Ammon's horn (tissue), 1 donor: Measurements from ENCODE around the gene SLC4A11.
A peak's percentile ranks its signal among the peaks of the same experiment; 100 is the strongest.
"Not testable (repeated sequence)": the region's sequence is repeated elsewhere in the genome, so short reads cannot be mapped to it uniquely, and the experiment has no call there.

ENCODE experiments used
- DNase-seq: peaks from one replicate; pipeline ENCODE4 v3.0.0-alpha.2; 2016; ENCODE audit warnings: low spot score

Gene SLC4A11

DNA sequence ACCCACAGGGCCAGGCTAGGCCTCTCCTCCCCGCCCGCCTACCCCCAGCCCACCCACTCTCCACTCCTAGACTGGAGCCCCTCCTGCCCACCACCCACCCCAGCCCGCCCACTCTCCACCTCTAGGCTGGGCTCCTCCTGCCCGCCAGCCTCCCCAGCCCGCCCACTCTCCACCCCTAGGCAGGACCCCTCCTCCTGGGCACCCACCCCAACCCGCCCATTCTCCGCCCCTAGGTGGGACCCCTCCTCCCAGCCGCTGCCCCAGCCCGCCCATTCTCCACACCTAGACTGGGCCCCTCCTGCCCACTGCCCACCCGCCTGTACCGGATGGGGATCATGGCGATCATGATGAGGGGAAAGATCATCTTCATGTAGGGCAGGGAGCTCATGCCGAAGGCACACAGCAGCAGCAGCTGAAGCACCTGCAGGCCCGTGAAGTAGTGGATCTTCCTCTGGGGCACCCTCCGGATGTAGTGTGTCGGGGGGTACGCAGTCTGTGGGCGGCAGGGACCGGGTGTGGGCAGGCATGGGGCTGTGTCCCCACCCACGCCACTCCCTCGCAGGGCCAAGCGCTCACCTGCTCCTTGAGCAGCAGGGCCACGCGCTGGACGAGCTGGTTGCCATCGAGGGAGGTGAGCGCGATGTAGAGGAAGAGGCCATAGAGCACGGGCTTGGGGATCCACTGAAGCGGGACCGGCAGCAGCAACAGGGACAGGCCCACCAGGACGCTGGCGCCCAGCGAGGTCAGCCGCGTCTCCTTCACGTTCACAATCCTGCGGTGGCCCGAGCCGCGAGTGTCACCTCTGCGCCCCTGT is 10.8 kb downstream of the SLC4A11 start:
- no peak for DNase-seq

DNA sequence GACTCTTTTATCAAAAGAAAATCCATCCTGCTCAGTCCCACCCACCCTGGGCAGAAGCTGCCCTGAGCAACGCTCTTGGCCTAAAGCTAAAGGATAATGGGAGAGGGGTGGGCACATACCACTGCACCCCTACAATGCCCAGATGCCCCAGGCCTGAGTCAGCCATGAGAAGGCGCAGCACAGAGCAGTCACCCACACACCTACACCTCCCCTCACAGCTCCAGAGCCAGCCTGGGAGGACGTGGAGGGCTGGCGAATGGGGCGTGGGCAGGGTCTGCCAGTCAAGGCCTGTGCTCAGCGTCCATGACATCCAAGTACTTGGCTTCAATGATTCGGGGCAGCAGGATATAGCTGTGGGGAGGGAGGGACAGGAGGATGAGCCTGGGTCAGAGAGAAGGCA is 11.5 kb downstream of the SLC4A11 start:
- no peak for DNase-seq

DNA sequence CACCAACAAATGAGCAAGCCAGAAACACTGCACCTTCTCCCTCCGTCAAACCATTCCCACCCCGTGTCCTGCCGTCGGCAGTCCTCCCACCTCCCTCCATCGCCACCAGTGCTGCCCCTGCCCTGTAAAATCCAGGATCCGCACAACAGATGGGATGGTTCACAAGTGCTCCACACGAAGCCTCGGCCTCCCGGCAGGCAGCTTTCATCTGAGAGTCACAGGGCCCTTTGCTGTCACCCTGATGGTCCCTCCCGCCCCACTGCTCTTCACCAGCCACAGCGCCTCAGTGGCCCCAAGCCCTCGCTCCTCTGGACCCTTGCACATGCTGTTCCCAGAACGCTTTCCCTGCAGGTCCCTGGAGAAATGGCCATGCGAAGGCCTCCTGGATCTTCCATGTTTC is 12.1 kb downstream of the SLC4A11 start:
- no peak for DNase-seq

DNA sequence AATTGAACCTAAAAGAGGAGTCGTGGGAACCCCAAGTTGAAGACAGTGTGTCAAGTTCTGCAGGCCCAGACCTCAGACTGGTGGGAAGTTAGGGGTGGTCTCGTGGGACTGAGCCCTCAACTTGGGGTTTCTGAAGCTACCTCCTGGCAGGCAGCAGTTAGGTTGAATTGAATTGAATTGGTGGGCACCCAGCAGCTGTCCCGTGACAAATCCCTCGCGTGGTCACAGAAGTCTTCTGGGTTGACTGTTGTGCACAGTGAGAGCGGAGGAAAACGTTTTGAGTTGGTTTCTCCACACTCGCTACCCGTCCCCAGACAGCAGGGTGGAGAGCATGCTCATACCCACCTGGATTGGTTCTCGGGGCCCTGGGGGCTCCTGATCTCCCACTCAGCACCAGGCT is 12.9 kb downstream of the SLC4A11 start:
- no peak for DNase-seq

DNA sequence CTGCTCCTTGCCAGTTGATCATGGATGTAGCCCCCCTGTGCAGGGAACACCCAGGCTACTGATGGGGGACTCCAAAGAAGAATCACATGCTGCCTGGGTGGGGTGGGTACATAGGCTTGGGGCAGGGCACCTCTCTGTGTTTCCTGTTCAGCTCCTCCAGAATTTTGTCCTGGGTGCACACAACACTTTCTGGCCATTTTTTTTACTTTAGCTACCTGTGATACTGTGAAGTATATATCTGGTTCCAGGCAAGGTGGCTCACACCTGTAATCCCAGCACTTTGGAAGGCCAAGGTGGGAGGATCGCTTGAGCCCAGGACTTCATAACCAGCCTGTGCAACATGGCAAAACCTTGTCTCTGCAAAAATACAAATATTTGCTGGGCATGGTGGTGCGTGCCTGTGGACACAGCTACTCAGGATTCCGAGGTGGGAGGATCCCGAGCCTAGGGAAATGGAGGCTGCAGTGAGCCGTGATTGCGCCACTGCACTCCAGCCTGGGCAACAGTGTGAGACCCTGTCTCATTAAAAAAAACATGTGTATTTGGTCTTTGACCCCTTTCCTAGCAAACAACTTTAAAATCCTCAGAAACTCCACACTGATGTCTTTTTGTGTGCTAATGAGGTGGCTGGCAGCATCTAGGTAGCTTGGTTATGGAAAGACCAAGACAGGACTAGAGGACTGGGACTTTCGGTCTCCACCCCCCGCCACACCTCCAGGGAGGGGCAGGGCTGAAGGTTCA is 14.1 kb downstream of the SLC4A11 start:
- no peak for DNase-seq

DNA sequence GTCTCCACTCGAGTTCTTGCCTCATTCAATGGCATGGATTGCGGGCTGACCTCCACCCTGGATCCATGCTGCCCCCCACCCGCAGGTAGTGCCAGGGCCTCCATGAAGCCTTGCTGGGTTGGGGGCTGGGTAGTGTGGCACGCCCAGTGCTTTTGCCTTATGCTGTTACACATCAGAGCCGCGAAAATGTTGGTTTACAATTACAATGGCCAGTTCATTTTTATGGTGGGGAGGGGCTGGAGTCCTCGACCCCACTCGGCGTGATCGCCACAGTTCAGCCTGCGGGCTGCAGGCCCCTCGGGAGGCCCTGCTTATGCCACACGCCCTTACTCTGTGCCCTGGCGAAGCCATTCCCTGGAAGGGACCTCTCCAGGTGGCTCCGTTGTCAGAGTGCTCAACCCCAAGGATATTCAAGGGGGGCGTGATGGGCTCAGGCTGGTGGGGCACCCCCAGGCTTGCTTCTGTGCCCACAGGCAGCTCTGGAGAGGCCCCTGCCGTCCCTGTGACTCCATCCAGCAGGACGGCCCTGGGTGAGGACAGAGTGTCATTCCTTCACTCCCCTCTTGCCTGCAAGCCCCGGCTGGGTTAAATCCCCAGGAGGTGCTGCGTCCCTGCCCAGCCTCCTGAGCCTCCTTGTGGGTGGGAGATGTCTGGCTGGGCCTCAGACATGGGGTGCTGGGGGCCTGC is 14.9 kb downstream of the SLC4A11 start:
- no peak for DNase-seq

DNA sequence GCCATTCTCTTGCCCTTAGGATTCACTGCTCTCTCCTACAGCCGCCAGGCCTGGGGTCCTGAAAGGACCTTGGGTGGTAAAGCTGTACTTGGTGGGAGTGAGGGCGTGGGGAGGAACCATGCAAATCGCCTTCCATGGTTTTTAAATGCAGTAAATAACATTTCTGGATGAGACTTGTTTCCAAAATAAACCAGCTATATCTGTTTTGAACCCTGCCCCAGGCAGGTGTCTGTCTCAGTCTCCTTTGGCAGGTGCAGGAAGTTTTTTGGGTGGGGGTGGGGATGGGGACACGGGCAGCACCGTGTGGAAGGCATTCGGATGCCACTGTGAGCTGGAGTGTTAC is 15.4 kb downstream of the SLC4A11 start:
- no peak for DNase-seq

DNA sequence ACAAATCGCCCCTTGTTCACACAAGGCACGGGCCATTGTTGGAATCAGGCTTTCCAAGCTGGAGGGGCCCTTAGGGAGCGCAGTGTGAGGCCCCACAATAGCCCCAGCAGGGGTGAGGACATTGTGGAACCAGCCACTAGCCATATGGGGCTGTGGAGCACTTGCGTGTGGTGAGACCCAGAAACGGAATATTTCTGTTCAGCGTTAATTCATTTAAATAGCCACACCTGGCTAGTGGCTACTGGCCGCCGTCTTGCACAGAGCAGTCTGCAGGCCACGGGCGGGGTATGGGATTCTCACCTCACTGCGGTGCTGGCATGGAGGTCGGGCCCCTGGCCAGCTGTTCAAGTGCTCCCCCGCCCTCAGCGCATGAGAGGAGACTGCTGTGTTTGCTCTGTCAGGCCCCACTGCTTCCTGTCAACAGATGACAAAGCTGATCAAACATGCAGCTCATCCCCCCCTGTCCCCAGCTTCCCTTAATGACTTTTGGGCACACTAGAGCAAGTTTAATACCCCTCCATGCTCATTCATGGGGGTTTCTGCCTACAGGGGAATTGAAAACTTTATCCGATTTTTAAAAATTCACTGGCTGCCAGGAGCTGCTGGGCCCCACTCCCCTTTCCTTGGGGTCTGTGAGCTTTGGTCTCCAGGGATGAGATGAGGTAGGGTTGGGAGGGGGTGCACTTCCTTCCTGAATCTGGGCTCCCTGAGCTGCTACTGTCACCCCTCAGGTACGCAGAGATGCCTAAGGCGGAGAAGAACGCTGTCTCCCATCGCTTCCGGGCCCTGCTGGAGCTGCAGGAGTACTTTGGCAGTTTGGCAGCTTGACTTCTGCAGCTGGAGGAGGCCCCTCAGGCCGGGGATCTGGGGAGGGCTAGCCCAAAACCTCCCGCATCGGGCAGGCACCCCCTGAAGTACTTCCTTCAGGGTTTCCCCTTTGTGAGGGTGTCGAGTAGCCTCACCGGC is 16.1 kb downstream of the SLC4A11 start:
- DNase-seq: no peak

DNA sequence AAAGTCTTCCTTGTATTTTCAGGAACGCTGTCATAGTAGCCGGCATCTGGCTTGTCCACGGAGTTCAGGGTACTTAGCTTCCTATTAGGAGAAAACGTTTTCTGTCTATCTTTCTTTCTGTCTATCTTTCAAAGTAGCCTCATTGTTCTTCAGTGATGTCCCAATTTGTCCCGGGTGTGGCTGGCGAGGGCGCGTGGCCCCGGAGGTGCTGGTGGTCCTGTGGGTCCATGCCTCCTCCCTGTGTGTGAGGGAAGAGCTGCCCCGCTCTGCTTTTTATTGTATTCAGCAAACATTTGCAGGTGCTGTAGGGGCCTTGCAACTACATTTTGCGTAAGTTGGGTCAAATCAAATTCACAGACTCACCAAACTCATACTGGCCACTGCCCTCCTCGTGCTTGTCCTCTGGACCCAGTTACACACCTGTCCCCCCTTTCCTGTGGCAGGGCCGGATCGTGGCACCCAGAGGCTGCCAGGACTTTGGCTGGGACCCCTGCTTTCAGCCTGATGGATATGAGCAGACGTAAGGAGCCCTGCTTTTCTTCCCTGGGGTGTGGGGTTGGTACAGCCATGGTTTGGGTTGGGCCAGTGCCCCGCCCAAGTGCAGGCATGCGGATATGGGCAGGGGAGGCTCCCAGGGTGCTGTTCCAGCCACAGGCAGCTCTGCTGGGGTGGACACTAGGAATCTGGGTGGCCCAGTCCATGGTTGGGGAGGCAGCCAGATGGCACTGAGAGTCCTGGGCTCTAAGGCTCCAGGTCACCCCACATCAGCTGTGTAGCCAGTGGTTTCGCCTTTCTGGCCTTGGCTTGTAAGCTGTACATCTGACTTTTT is 17.4 kb downstream of the SLC4A11 start:
- DNase-seq: no peak

DNA sequence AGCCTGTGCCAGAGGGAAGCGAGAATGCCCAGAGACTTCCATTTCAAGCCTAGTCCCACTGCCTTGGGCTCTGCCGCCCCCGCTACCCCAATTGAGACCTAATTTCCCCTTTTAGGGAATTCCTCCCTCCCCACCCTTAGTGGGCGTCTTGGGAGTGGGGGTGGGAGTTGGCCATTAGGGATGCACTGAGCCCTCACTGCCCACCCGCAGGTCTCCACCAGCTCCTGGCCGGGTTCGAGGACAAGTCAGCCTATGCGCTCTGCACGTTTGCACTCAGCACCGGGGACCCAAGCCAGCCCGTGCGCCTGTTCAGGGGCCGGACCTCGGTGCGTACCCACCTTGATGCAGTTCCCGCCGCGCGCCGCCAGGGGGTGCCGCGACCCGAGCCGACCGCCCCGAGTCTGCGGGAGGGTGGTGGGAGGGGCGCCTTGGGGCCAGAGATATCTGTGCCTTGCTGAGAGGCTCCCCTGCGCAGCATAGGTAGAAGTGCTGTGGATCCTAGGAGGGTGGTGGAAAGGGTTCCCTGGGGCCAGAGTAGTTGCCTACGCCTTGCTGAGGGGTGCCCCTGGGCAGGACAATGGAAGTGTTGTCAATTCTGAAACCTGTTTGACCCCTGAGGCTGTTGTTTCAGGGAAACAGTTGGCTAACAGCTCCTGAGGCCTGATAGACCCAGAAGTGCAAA is 20.5 kb downstream of the SLC4A11 start:
- peak; percentile 27 for DNase-seq

DNA sequence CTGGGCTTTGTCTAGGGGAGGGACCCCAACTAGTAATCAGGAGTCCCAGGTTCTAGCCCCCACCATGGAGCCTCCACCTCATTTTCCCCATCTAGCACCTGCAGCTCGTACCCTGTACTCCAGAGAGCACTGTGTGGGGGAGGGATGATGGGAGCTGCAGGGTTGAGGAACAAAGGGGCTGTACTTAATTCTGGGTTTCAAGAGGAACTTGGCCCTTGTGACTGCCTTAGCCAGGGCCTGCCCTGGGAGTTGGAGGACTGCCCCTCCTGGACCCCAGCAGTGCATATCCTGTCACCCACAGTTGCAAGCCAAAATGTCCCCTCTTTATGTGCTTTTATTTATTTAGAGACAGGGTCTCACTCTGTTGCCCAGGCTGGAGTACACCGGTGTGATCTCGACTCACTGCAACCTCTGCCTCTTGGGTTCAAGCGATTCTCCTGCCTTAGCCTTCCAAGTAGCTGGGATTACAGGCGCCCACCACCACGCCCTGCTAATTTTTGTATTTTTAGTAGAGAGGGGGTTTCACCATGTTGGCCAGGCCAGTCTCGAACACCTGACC is 23.6 kb downstream of the SLC4A11 start:
- DNase-seq: not testable (repeated sequence)

DNA sequence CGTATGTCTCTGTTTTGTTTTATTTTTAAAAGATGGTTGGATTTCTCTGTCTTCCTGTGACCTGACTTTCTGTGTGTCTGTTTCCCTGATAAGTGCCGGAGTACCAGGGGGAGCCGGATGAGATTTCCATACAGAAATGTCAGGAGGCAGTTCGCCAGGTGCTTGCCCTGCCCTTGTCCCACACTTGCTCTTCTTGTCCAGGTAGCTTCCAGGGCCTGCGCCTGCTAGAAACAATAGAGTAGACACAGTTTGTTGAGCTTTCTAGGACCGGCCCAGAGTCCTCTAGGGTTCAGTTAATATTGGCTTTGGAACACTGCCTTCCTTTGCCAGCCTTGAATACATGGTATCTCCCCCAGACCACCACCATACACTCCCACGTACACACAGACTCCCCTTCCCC is 25.8 kb downstream of the SLC4A11 start:
- no peak for DNase-seq

DNA sequence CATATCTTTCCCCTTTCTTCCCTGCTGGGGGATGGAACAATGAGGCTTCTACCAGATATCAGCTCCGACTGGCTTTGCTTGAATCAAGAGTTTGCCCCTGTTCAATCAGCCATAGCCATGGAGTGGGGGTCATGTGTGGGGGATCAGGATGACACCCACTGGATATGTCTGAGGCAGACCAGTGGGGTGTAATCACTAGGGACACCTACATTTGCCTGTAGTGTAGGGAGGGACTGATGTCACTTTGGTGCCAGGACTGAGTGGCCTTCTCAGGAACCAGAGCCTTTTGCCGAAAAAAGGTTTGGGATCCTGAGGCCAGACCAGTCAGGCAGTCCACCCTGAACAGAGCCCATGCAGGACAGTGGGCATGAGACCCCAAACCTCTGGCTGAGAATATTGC is 28.6 kb downstream of the SLC4A11 start:
- no peak for DNase-seq

DNA sequence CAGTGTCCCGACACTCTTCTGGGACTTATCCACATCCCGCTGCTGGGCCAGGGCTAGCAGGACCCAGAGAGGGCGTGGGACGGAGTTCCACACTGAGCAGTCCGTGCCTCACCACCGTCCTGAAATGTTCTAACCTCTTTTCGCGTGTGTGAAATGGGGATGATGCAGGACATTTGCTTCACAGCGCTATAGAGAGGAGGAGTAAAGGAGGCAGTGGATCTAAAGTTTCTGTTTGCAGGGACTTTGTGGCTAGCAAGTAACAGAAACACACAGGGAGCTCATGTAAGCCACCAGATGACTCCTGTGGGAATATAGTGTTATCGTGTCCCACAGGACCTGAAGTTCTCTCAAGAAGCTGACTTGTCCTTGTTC is 29.1 kb downstream of the SLC4A11 start:
- no peak for DNase-seq

DNA sequence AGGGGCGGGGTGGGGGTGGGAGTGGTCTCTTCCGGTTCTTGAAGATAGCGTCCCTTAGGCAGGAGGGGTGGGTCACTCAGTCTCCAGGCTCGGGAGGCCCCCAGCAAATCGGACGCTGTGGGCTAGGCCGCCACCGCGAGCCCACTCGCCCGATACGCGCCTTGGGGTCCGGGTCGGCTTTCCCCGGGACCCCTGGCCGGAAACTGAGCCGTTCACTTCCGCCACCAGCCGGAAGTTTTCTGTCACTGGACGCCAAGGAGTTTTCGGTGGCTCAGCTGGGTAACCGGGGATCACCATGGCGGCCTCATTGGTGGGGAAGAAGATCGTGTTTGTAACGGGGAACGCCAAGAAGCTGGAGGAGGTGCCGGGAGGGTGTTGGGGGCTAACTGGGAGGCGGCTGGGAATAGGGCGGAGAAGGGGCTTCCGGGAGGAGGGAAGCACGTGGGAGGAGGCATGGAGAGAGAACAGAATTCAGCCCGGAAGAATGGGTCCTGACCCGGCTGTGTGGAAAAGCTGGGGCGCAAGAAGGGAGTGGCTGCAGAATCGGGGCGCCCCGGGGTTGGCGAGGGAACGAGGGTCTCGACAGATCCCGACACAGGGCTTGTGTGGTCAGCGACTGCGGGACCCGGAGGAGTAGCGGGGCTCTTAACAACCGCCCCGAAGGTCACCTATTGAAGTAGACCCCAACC is 29.6 kb downstream of the SLC4A11 start, which contains the start of gene ITPA:
Gene ITPA (plus strand): TSS at position 242 of the 689 bp plus-strand sequence. CDS start 54 bp downstream, at position 296.
- DNase-seq: peak; percentile 56

DNA sequence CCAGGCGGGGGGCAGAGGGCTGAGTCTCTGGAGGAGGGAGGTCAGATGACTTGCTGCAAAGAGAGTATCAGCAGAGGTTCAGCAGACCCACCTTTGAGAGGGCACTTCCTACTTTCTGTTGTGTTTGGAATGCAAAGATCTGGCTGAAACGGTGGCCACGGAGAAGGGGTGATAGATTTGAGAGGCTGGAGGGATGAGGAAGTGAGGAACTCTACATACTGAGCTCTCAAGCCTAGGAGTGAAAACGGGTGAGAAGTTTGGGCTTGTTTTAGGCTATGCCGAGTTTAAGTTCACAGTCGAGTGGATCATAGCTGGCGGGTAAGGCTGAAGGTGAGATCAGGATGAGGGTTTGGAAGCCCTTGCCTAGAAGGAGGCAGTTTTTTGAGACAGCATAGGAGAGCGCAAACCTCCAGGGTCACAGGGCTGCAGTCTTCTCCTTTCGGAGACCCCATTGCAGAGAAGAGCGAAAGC is 30.2 kb downstream of the SLC4A11 start:
- DNase-seq: no peak

DNA sequence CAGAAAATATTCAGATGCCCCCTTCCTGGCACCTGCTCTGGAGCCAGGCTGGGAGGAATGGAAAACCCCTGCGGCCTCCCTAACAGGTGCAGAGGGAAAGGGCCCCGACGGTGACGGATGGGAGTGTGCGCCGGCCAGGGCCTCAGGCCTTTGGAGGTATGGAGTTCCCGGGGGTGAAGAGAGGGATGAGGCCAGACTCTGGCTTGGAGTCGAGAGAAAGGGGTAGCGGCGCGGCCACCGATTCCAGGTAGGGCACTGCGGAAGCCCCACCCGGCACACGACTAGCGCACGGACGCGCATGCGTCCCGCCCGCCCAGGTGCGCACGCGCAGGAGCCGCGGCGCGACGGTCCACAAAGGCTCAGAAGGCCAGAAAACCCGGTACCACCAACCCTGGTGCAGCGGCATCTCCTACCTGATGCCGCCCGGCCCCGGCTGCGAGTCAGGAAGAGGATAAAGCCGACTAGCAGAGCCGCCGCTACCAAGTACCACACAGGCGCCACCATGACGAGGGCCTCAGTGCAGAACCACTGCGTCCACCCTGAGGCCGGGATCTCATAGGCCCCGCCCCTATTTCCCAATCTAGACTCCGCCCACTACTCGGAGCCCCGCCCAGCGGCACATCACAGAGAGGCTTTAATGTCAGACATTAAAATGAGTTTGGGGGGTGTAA is 34.7 kb downstream of the SLC4A11 start, which contains the start of gene DDRGK1:
Gene DDRGK1 (minus strand): TSS at position 559 of the 671 bp plus-strand sequence. CDS start 55 bp downstream, at position 504.
- DNase-seq: peak; percentile 90
